Measurements from ENCODE around the gene CD93.

- TF ChIP-seq, protein P1, sequence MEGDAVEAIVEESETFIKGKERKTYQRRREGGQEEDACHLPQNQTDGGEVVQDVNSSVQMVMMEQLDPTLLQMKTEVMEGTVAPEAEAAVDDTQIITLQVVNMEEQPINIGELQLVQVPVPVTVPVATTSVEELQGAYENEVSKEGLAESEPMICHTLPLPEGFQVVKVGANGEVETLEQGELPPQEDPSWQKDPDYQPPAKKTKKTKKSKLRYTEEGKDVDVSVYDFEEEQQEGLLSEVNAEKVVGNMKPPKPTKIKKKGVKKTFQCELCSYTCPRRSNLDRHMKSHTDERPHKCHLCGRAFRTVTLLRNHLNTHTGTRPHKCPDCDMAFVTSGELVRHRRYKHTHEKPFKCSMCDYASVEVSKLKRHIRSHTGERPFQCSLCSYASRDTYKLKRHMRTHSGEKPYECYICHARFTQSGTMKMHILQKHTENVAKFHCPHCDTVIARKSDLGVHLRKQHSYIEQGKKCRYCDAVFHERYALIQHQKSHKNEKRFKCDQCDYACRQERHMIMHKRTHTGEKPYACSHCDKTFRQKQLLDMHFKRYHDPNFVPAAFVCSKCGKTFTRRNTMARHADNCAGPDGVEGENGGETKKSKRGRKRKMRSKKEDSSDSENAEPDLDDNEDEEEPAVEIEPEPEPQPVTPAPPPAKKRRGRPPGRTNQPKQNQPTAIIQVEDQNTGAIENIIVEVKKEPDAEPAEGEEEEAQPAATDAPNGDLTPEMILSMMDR (conservative IDR thresholded peaks at IDR 0.05; ENCODE audit: low read depth, low read length), result no peak
- no peak for TF ChIP-seq EZH2phosphoT487 (IDR thresholded peaks at IDR 0.05; ENCODE audit: borderline replicate concordance, low read length)
- no peak for TF ChIP-seq EZH2 (IDR thresholded peaks at IDR 0.05; ENCODE audit: low read length, unreplicated experiment)
These were observed 13.1 kb downstream of the CD93 start for GRCh38 chr20:23072892-23073586.
